ENCODE measurements around the gene IFIH1.

Gene IFIH1

GRCh38 chr2:162267996-162268395, 50.5 kb downstream of the IFIH1 start:
- POLR2A ChIA-PET, result no interaction called here
- no peak for TF ChIP-seq CTCF (IDR thresholded peaks at IDR 0.05; ENCODE audit: insufficient read depth, low read length, missing control alignments)
- H3K4me3 ChIP-seq (ENCODE audit: low read depth, low read length), result no peak overlapping the region
- no peak for DNase-seq (ENCODE audit: low read depth, low spot score)
- CTCF ChIA-PET, result no interaction called here

GRCh38 chr2:162267496-162267895, 51.0 kb downstream of the IFIH1 start:
- TF ChIP-seq CTCF (IDR thresholded peaks at IDR 0.05; ENCODE audit: insufficient read depth, low read length, missing control alignments), result no peak
- ChIA-PET POLR2A (no interaction called here), CTCF (no interaction called here)
- DNase-seq (ENCODE audit: low read depth, low spot score), result no peak
- H3K4me3 ChIP-seq (ENCODE audit: low read depth, low read length), result no peak overlapping the region

- ChIA-PET CTCF (interaction anchor here (1.1 to 2.9 kb wide), 2 partner anchors 15 to 46 kb away, joined by 3 to 13 read pairs; no protein-coding TSS in a partner anchor), POLR2A (no interaction called here)
- no peak overlapping the region for H3K4me3 ChIP-seq (ENCODE audit: low read depth, low read length)
- no peak for TF ChIP-seq CTCF (IDR thresholded peaks at IDR 0.05; ENCODE audit: insufficient read depth, low read length, missing control alignments)
- no peak for DNase-seq (ENCODE audit: low read depth, low spot score)
Measured at GRCh38 chr2:162266460-162266760, 52.1 kb downstream of the IFIH1 start.

- DNase-seq (ENCODE audit: low read depth, low spot score), result no peak
Measured at GRCh38 chr2:162265666-162266459, 52.6 kb downstream of the IFIH1 start.

GRCh38 chr2:162261032-162261945, 57.2 kb downstream of the IFIH1 start:
- DNase-seq (ENCODE audit: low read depth, low spot score), result no peak
- no peak for TF ChIP-seq CTCF (IDR thresholded peaks at IDR 0.05; ENCODE audit: insufficient read depth, low read length, missing control alignments)
- no peak overlapping the region for H3K4me3 ChIP-seq (ENCODE audit: low read depth, low read length)
- POLR2A ChIA-PET, result interaction anchor here (0.9 kb wide), 1 partner anchor 16 kb away, joined by 4 read pairs; no protein-coding TSS in a partner anchor
- CTCF ChIA-PET, result interaction anchor here (0.9 to 3.9 kb wide), 3 partner anchors 19 to 40 kb away, joined by 3 to 20 read pairs (median 9); no protein-coding TSS in a partner anchor

More at GRCh38 chr2:162265666-162266459, 52.6 kb downstream of the IFIH1 start:
- POLR2A ChIA-PET, result no interaction called here
- no peak overlapping the region for H3K4me3 ChIP-seq (ENCODE audit: low read depth, low read length)
- no peak for TF ChIP-seq CTCF (IDR thresholded peaks at IDR 0.05; ENCODE audit: insufficient read depth, low read length, missing control alignments)
- CTCF ChIA-PET, result interaction anchor here (1.1 to 2.9 kb wide), 4 partner anchors 15 to 45 kb away, joined by 3 to 13 read pairs (median 3); no protein-coding TSS in a partner anchor

- H3K4me3 ChIP-seq (ENCODE audit: low read depth, low read length), result no peak overlapping the region
- ChIA-PET CTCF (interaction anchor here (1.3 to 2.1 kb wide), 3 partner anchors 12 to 40 kb away, joined by 3 to 4 read pairs (median 4); no protein-coding TSS in a partner anchor), POLR2A (no interaction called here)
- TF ChIP-seq CTCF (IDR thresholded peaks at IDR 0.05; ENCODE audit: insufficient read depth, low read length, missing control alignments), result no peak
- no peak for DNase-seq (ENCODE audit: low read depth, low spot score)
Measured at GRCh38 chr2:162258686-162259085, 59.8 kb downstream of the IFIH1 start.

All from AG04449 (cell line).